ENCODE measurements around the gene FAM9B. TPM values are rescaled to one million over a fixed set of nuclear protein-coding genes. Genes with fewer than 3 reads are reported as not detected.

FAM9B gene
- total RNA-seq, result not detected in 2 replicates

DNA sequence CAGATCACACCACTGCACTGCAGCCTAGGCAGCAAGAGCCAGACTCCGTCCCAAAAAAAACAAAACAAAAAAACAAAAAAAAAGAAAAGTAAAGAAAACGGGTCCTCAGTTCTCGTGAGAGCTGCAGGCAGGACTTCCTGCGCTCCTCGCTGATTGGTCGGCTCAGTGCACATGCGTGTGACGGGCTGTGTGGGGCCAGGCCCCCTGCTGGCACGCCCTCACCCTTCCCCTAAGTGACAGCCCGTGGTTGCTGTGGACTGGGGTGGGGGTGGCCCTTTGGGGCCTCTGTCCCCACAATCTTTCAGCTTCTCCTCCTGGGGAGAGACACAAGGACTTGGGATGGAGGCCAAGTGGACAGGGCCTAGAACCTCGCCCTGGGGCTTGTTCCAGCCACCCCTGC is at the start of gene FAM9B:
Gene FAM9B, minus strand, starts transcription at position 139 of the 400 bp plus-strand sequence. CDS start 1,141 bp downstream, outside the sequence.

Other genes with a start within 250 kb of the FAM9B start
- gene FAM9A, start 232.7 kb downstream of the FAM9B start, total RNA-seq, result not detected in 2 replicates

Measured in mesangial cell (primary cell).